ENCODE data around the gene RWDD3. TPM values are rescaled to one million over a fixed set of nuclear protein-coding genes. Genes with fewer than 3 reads are reported as not detected.

Gene RWDD3
- total RNA-seq, 4 donors from 2014 or later, result 3.7 to 13.1 (median 5.6) TPM

- DNase-seq (ENCODE audit: low spot score), result no peak
- no peak for ATAC-seq (ENCODE audit: low FRiP score)
- no peak for TF ChIP-seq CTCF (IDR thresholded peaks at IDR 0.05)
Measured at GRCh38 chr1:95201905-95202304, 32.1 kb upstream of the RWDD3 start.

- no peak for ATAC-seq (ENCODE audit: low FRiP score)
- TF ChIP-seq CTCF (IDR thresholded peaks at IDR 0.05), result no peak
Measured at GRCh38 chr1:95203908-95204437, 30.0 kb upstream of the RWDD3 start.

GRCh38 chr1:95206514-95206913 lies 27.5 kb upstream of the RWDD3 start:
- TF ChIP-seq CTCF (IDR thresholded peaks at IDR 0.05), result no peak
- ATAC-seq (ENCODE audit: low FRiP score), result no peak
- no peak for DNase-seq (ENCODE audit: low spot score)

More at GRCh38 chr1:95203908-95204437, 30.0 kb upstream of the RWDD3 start:
- no peak for DNase-seq (ENCODE audit: low spot score)

- ATAC-seq (ENCODE audit: low FRiP score), result no peak
- no peak for DNase-seq (ENCODE audit: low spot score)
- no peak for TF ChIP-seq CTCF (IDR thresholded peaks at IDR 0.05)
Measured at GRCh38 chr1:95207223-95207935, 26.6 kb upstream of the RWDD3 start.

GRCh38 chr1:95208876-95209275 lies 25.1 kb upstream of the RWDD3 start:
- DNase-seq (ENCODE audit: low spot score) (no peak), ATAC-seq (ENCODE audit: low FRiP score) (no peak)
- no peak for TF ChIP-seq CTCF (IDR thresholded peaks at IDR 0.05)

- DNase-seq (ENCODE audit: low spot score) (no peak), ATAC-seq (ENCODE audit: low FRiP score) (no peak)
- TF ChIP-seq CTCF (IDR thresholded peaks at IDR 0.05), result no peak
Measured at GRCh38 chr1:95209291-95209690, 24.7 kb upstream of the RWDD3 start.
